GM20431 (cell line): ENCODE data around the gene EQTN.
"Not testable (repeated sequence)": the region's sequence is repeated elsewhere in the genome, so short reads cannot be mapped to it uniquely, and the experiment has no call there.

Experiments
- in situ Hi-C: fragments of 300-500 bp; cut with MseI, MboI; formaldehyde crosslinking; loops from one replicate; pipeline ENCODE4 v1.15.0; 2020; ENCODE audit warnings: low sequenced_read_pairs; ENCODE audit not compliant: unreplicated experiment

Gene EQTN

GRCh38 chr9:27304521-27304920 lies 7.6 kb upstream of the EQTN start:
- in situ Hi-C loops: no loop called here

GRCh38 chr9:27303219-27303618 lies 6.3 kb upstream of the EQTN start:
- in situ Hi-C loops: no loop called here

GRCh38 chr9:27293996-27294395 lies 3.0 kb downstream of the EQTN start:
- in situ Hi-C loops: no loop called here

GRCh38 chr9:27292659-27293405 lies 4.1 kb downstream of the EQTN start:
- in situ Hi-C loops: no loop called here

- in situ Hi-C loops: no loop called here
Observed at GRCh38 chr9:27291292-27291691, 5.7 kb downstream of the EQTN start.

GRCh38 chr9:27282269-27282668 lies 14.7 kb downstream of the EQTN start:
- in situ Hi-C loops: no loop called here

GRCh38 chr9:27280860-27281259 lies 16.1 kb downstream of the EQTN start:
- in situ Hi-C loops: no loop called here

- in situ Hi-C loops: no loop called here
Observed at GRCh38 chr9:27280249-27280648, 16.7 kb downstream of the EQTN start.

GRCh38 chr9:27279611-27280010 lies 17.3 kb downstream of the EQTN start:
- in situ Hi-C loops: no loop called here

GRCh38 chr9:27278374-27278773 lies 18.6 kb downstream of the EQTN start:
- in situ Hi-C loops: no loop called here

GRCh38 chr9:27276193-27277030 lies 20.5 kb downstream of the EQTN start:
- in situ Hi-C loops: no loop called here

- in situ Hi-C loops: loop anchor here (25.0 kb wide), 1 partner anchor 236 kb away; no protein-coding TSS in a partner anchor
Observed at GRCh38 chr9:27273186-27273585, 23.8 kb downstream of the EQTN start.

GRCh38 chr9:27272103-27272502 lies 24.8 kb downstream of the EQTN start:
- in situ Hi-C loops: loop anchor here (25.0 kb wide), 1 partner anchor 235 kb away; no protein-coding TSS in a partner anchor

GRCh38 chr9:27261517-27262211 lies 35.3 kb downstream of the EQTN start:
- in situ Hi-C loops: loop anchor here (25.0 kb wide), 1 partner anchor 224 kb away; no protein-coding TSS in a partner anchor

- in situ Hi-C loops: loop anchor here (25.0 kb wide), 1 partner anchor 224 kb away; no protein-coding TSS in a partner anchor
Observed at GRCh38 chr9:27260789-27261516, 36.0 kb downstream of the EQTN start.

GRCh38 chr9:27258662-27259061 lies 38.3 kb downstream of the EQTN start:
- in situ Hi-C loops: loop anchor here (25.0 kb wide), 1 partner anchor 221 kb away; no protein-coding TSS in a partner anchor

GRCh38 chr9:27248702-27249101 lies 48.2 kb downstream of the EQTN start:
- in situ Hi-C loops: no loop called here

- in situ Hi-C loops: no loop called here
Observed at GRCh38 chr9:27247756-27248155, 49.2 kb downstream of the EQTN start.

- in situ Hi-C loops: not testable (repeated sequence)
Observed at GRCh38 chr9:27239648-27240047, 57.3 kb downstream of the EQTN start.
